Upper lobe of left lung (tissue), 4 donors: ENCODE data around the gene DSTN.

Source experiments
- EP300 ChIP-seq, 4 donors: sonication (generic); formaldehyde crosslinking; IDR thresholded peaks; one replicate each; pipeline ENCODE4 v1.5.1; 2017; ENCODE audit warnings: antibody characterized with exemption in 4 of 4, control low read depth in 2 of 4
- POLR2A ChIP-seq, 4 donors: fragments of 450-650 bp; IDR thresholded peaks; one replicate each; pipeline ENCODE4 v1.5.1; 2016 to 2017; ENCODE audit warnings: antibody characterized with exemption in 4 of 4, mild to moderate bottlenecking in 2 of 4

DNA sequence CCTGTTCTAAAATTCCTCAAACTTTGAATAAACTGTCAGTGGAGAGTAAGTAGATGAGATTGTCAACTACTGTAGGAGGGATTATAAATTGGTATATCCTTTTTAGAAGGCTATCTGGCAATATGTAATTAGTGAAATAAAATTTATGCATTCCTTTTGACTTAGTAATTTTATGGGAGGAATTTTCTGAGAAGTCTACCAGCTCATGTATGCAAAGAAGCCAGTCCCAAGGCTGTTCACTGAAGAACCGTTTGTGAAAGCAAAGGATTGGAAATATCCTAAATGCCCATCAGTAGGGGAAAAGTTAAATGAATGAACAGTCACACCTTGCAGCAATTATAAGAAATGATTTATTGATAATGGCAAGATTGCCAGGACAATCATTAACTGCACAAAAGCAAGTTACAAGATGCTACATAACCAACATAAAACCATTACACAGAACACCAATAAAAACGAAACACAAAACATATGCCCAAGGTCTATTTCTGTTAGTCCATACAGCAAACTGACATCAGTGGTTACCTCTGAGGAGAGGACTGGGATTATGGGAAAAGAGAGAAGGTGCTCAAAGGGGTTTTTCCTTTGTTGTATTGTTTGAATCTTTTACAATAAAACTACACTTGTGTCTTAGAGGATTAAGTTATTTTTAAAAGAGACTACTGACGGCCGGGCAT, 4.6 kb upstream of the DSTN start:
- TF ChIP-seq EP300 (IDR thresholded peaks at IDR 0.05), result no peak
- no peak for TF ChIP-seq POLR2A (IDR thresholded peaks at IDR 0.05)
